Heart left ventricle (tissue), 13 donors: ENCODE measurements around the gene TTYH1.

Source experiments
- CTCF ChIP-seq, 12 donors: fragments of 200-600 bp; sonication (generic) in 4 of 12; IDR thresholded peaks; one replicate each; pipeline versions ENCODE4 v1.5.0 to v1.8.0; 2018 to 2022; ENCODE audit warnings: antibody characterized with exemption in 12 of 12, mild to moderate bottlenecking in 5 of 12
- POLR2A ChIP-seq, 2 donors: fragments of 450-650 bp; IDR thresholded peaks; one replicate each; pipeline ENCODE4 v1.6.1; 2017; ENCODE audit warnings: antibody characterized with exemption in 2 of 2, mild to moderate bottlenecking in 2 of 2, moderate library complexity in 2 of 2
- donor health status: ischemic (EF 13 %, LVEDD 7.1; RV severe dilation, severe dysfunction).
- donor health status: DM: no; HTN: yes; CAD: no.
- donor health status: DM: no; HTN: no; CAD: no.
- donor health status: ischemic (EF 25% LVEDD 6.9; RV normal size, moderate dysfunction).
- donor health status: ischemic (EF 25% LVEDD 5.7; RV mildly dilated, moderate dysfunction).
- donor health status: ischemic (EF 35%, LVEDD 5.7; RV mildly dilated, moderate dysfunction).
- donor health status: nonischemic (EF 11% LVEDD 7.7; RV severe dilation, severe dysfunction).
- donor health status: DM: yes; HTN: yes; CAD: no.
- donor health status: PGD.
- donor health status: ischemic (EF 29% LVEDD 5.4; RV normal size, mild dysfunction).
- donor health status: nonischemic (EF 23%, LVEDD 6.1; RV moderate dilation, normal function).

- TF ChIP-seq POLR2A (IDR thresholded peaks at IDR 0.05) (no peak), CTCF (IDR thresholded peaks at IDR 0.05) (no peak)
Measured at GRCh38 chr19:54387991-54388801, 27.1 kb upstream of the TTYH1 start.
